ENCODE results near the gene TSACC. TPM values are rescaled to one million over a fixed set of nuclear protein-coding genes. Genes with fewer than 3 reads are reported as not detected.

The TSACC gene
- total and polyA plus RNA-seq, 2 donors (not counting 1 experiment from before 2014, with no cell fraction given), result 0.69 to 1.2 TPM

DNA sequence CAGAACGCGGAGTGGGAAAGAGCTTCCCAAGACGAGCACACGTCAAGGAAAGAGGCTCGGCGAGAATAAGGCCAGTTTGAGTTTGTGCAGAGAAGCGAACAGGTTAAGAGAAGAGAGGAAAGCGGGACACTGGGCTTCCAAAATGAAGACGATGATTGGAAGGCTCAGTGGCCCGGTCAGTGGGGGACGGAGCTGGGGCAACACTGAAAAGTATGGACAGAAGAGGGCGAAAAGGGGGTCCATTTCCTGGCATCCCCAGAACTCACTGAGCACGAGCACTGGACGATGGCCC, 492 bp upstream of the TSACC start:
- Mint-ChIP-seq H3K9me3 (ENCODE audit: insufficient read depth) (no peaks in the 10 kb centered on the region), H3K4me3 (peak overlapping the region; percentile 97), H3K27me3 (no peaks in the 10 kb centered on the region), H3K27ac (peak overlapping the region; percentile 96), H3K4me1 (peaks cover 35% of the 10 kb centered on the region)
- intact Hi-C loops (cut with micrococcal nuclease), result loop anchor here (1.0 to 5.0 kb wide), 7 partner anchors 56 to 414 kb away; partner anchors contain the start of genes HDGF, MEF2D, MEX3A and PMF1
- CTCF ChIA-PET, result interaction anchor here (0.8 to 1.0 kb wide), 3 partner anchors 48 to 320 kb away, joined by 3 to 4 read pairs (median 4); no protein-coding TSS in a partner anchor
- Histone ChIP-seq H3K27me3 (replicated peaks in 1 of 4; ENCODE audit: control extremely low read depth in 1 of 4, control insufficient read depth in 3 of 4, insufficient read depth in 4 of 4, low read length in 3 of 4) (no peaks in the 10 kb centered on the region), H4K20me1 (ENCODE audit: control insufficient read depth, insufficient read depth, low read length, poor library complexity, severe bottlenecking) (peaks cover 27% of the 10 kb centered on the region), H3K4me1 (ENCODE audit: control insufficient read depth in 2 of 2, insufficient read depth in 2 of 2, low read length in 2 of 2) (peaks cover 13 to 19% of the 10 kb centered on the region in 2 donors), H3K9ac (ENCODE audit: low read length) (peak overlapping the region; percentile 81), H3K9me3 (ENCODE audit: control extremely low read depth in 1 of 3, control insufficient read depth in 2 of 3, insufficient read depth in 1 of 3, low read length in 2 of 3) (no peaks in the 10 kb centered on the region), H3K4me3 (ENCODE audit: control extremely low read depth in 1 of 5, extremely low read depth in 1 of 5, insufficient read depth in 1 of 5, low read depth in 2 of 5, low read length in 4 of 5) (peak overlapping the region; percentile 82 to 98 (median 87)), H3K79me2 (ENCODE audit: control insufficient read depth, insufficient read depth, low read length) (peaks cover 37% of the 10 kb centered on the region), H2AFZ (ENCODE audit: insufficient read depth, low read depth, low read length, poor library complexity, severe bottlenecking) (peak overlapping the region; percentile 77), H3K27ac (ENCODE audit: low read length in 2 of 2) (peak overlapping the region; percentile 40 to 74), H3K4me2 (replicated peaks; ENCODE audit: low read depth, low read length, poor library complexity, severe bottlenecking) (peak overlapping the region; percentile 79), H3K36me3 (replicated peaks in 1 of 2; ENCODE audit: control extremely low read depth in 1 of 2, control insufficient read depth in 1 of 2, extremely low read depth in 1 of 2, insufficient read depth in 2 of 2, low read length in 1 of 2) (peaks cover 0 to 28% of the 10 kb centered on the region in 2 experiments)
- no peak for DNase-seq
- POLR2A ChIA-PET, result interaction anchor here (0.6 kb wide), 2 partner anchors 127 to 358 kb away, joined by 3 to 9 read pairs; no protein-coding TSS in a partner anchor
- WGBS (ENCODE audit: insufficient coverage), result 2% methylated on average over 14 of the region's 14 CpGs
- no peak for ATAC-seq (ENCODE audit: low read depth)
- TF ChIP-seq, protein P1, sequence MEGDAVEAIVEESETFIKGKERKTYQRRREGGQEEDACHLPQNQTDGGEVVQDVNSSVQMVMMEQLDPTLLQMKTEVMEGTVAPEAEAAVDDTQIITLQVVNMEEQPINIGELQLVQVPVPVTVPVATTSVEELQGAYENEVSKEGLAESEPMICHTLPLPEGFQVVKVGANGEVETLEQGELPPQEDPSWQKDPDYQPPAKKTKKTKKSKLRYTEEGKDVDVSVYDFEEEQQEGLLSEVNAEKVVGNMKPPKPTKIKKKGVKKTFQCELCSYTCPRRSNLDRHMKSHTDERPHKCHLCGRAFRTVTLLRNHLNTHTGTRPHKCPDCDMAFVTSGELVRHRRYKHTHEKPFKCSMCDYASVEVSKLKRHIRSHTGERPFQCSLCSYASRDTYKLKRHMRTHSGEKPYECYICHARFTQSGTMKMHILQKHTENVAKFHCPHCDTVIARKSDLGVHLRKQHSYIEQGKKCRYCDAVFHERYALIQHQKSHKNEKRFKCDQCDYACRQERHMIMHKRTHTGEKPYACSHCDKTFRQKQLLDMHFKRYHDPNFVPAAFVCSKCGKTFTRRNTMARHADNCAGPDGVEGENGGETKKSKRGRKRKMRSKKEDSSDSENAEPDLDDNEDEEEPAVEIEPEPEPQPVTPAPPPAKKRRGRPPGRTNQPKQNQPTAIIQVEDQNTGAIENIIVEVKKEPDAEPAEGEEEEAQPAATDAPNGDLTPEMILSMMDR (IDR thresholded peaks at IDR 0.05), result no peak
- no peak for TF ChIP-seq EZH2 (IDR thresholded peaks at IDR 0.05; ENCODE audit: borderline replicate concordance, insufficient read depth, low read depth, low read length, poor library complexity, severe bottlenecking)

DNA sequence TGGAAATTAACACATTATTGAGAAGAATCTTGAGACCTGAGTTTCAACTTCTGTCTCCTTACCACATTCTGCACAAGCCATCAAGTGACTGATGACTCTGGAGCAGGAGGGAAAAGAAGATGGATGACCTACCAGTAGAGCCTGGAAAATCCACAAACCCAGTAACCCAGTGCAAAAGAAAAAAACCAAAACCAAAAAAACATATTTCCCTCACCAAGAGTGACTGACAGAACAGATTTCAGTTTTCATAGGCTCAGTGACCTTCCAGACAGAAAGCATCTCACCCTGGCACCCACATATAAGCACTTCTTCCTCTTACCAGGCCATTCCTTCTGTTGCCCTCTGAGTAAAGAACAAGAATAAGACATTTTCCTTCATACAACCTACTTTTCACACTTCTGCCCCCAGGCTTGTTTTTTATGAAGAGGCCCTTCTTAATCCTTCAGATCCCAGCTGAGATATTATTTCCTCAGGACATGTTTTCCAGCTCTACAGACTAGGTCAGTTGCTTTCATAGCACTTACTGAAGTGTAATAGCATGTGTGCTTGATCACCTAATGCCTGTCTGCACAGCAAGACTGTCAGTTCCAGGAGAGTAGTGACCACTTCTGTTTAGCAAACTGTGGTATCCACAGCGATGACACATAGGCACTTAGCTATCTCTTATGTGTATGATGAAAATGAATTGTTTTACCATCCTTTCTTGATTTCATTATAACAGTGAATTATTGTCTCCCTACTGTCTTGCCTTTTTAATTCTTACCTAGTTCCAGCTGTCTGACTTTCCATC, 4.0 kb downstream of the TSACC start:
- Histone ChIP-seq H3K79me2 (ENCODE audit: control insufficient read depth, insufficient read depth, low read length) (peaks cover 7% of the 10 kb centered on the region), H3K27me3 (replicated peaks in 1 of 4; ENCODE audit: control extremely low read depth in 1 of 4, control insufficient read depth in 3 of 4, insufficient read depth in 4 of 4, low read length in 3 of 4) (peaks cover 0 to 14% (median 2%) of the 10 kb centered on the region in 4 experiments), H3K4me3 (ENCODE audit: control extremely low read depth in 1 of 5, extremely low read depth in 1 of 5, insufficient read depth in 1 of 5, low read depth in 2 of 5, low read length in 4 of 5) (no peak overlapping the region), H3K36me3 (replicated peaks in 1 of 2; ENCODE audit: control extremely low read depth in 1 of 2, control insufficient read depth in 1 of 2, extremely low read depth in 1 of 2, insufficient read depth in 2 of 2, low read length in 1 of 2) (no peaks in the 10 kb centered on the region), H3K4me2 (replicated peaks; ENCODE audit: low read depth, low read length, poor library complexity, severe bottlenecking) (no peak overlapping the region), H3K9me3 (ENCODE audit: control extremely low read depth in 1 of 3, control insufficient read depth in 2 of 3, insufficient read depth in 1 of 3, low read length in 2 of 3) (no peaks in the 10 kb centered on the region), H3K9ac (ENCODE audit: low read length) (no peak overlapping the region), H3K4me1 (ENCODE audit: control insufficient read depth in 2 of 2, insufficient read depth in 2 of 2, low read length in 2 of 2) (peaks cover 2 to 5% of the 10 kb centered on the region in 2 donors), H2AFZ (ENCODE audit: insufficient read depth, low read depth, low read length, poor library complexity, severe bottlenecking) (no peak overlapping the region), H4K20me1 (ENCODE audit: control insufficient read depth, insufficient read depth, low read length, poor library complexity, severe bottlenecking) (no peaks in the 10 kb centered on the region), H3K27ac (ENCODE audit: low read length in 2 of 2) (no peak overlapping the region)
- no peak for TF ChIP-seq EZH2 (IDR thresholded peaks at IDR 0.05; ENCODE audit: borderline replicate concordance, insufficient read depth, low read depth, low read length, poor library complexity, severe bottlenecking)
- TF ChIP-seq, protein P1 (IDR thresholded peaks at IDR 0.05), result no peak
- H3K9me3 Mint-ChIP-seq (ENCODE audit: insufficient read depth), result no peaks in the 10 kb centered on the region
- peaks cover 23% of the 10 kb centered on the region for H3K27me3 Mint-ChIP-seq
- H3K4me1 Mint-ChIP-seq, result peaks cover 12% of the 10 kb centered on the region
- no peak overlapping the region for H3K4me3 Mint-ChIP-seq
- no CpG with 5 or more reads among the region's 1 CpG for WGBS (ENCODE audit: insufficient coverage)
- intact Hi-C loops (cut with micrococcal nuclease), result no loop called here
- CTCF ChIA-PET, result interaction anchor here (0.6 to 1.5 kb wide), 5 partner anchors 14 to 393 kb away, joined by 3 to 4 read pairs (median 3); no protein-coding TSS in a partner anchor
- POLR2A ChIA-PET, result no interaction called here
- DNase-seq (no peak), ATAC-seq (ENCODE audit: low read depth) (no peak)
- no peak overlapping the region for H3K27ac Mint-ChIP-seq

All from B cell (primary cell).